Skin epidermis (tissue), 12 donors: ENCODE data around the gene RAB40C.

Experiments
- H3K27ac ChIP-seq, 21 experiments: fragments of 200-600 bp; sonication (generic) in 11 of 21; one replicate each; pipeline ENCODE4 v1.5.0; 2020; ENCODE audit warnings: mild to moderate bottlenecking in 3 of 21, inconsistent platforms in 2 of 21, moderate library complexity in 2 of 21
- H3K4me3 ChIP-seq, 7 experiments: fragments of 200-600 bp; sonication (generic) in 2 of 7; one replicate each; pipeline ENCODE4 v1.5.0; 2020; ENCODE audit warnings: inconsistent platforms in 2 of 7, mild to moderate bottlenecking in 2 of 7, moderate library complexity in 1 of 7

Gene RAB40C

DNA sequence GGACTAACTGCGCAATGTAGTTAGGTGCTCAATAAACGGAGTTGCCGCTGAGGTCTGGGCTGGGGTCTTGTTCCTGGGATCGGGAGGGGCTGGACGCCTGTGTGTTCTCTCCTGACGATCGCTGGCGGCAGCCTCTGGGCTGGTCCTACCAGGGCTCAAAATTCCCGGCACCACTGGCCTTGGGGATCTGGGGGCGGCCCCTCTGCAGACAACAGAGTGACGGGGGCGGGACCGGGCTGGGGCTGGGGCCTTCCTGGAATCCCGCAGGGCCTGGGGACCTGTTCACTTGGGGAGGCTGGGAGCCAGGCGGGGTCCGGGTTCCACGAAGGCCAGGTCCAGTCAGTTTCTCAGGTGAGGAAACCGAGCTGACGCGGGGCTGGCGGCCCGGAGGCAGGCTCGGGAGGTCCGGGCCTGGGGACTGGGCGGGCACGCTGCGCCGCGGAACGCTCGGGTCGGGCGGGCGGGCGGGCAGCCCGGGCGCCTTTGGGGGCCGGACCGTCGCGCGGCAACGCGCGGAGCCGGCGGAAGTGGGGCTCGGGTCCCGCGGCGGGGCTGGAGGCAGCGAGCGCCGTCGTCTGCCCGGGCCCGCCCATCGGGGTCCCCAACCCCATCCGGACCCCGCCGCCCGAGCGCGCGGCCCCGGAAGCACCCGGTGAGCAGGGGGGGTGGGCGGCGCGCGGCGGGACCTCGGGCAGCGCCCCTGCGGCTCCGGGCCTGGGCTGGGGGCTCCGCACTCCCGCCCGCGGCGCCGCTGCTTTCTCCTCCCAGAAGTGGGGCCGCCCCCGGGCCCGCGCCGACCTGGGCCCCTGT, 20.2 kb upstream of the RAB40C start, which contains the start of gene PIGQ:
Gene PIGQ, plus strand, starts transcription at position 524 of the 810 bp plus-strand sequence. CDS start 4,107 bp downstream, outside the sequence.
- H3K4me3 ChIP-seq, result peak within 1 kb of the TSS; percentile 72 to 98 (median 95)
- peak within 1 kb of the TSS; percentile 56 to 93 (median 87) for H3K27ac ChIP-seq

- Histone ChIP-seq H3K4me3 (no peak overlapping the region), H3K27ac (no peak overlapping the region)
Measured at GRCh38 chr16:572865-573650, 16.8 kb upstream of the RAB40C start.

DNA sequence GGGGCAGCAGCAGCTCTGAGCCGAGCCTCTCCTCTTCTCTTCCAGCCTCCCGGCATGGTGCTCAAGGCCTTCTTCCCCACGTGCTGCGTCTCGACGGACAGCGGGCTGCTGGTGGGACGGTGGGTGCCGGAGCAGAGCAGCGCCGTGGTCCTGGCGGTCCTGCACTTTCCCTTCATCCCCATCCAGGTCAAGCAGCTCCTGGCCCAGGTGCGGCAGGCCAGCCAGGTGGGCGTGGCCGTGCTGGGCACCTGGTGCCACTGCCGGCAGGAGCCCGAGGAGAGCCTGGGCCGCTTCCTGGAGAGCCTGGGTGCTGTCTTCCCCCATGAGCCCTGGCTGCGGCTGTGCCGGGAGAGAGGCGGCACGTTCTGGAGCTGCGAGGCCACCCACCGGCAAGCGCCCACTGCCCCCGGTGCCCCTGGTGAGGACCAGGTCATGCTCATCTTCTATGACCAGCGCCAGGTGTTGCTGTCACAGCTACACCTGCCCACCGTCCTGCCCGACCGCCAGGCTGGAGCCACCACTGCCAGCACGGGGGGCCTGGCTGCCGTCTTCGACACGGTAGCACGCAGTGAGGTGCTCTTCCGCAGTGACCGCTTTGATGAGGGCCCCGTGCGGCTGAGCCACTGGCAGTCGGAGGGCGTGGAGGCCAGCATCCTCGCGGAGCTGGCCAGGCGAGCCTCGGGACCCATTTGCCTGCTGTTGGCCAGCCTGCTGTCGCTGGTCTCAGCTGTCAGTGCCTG, 15.7 kb upstream of the RAB40C start:
- Histone ChIP-seq H3K4me3 (no peak overlapping the region), H3K27ac (no peak overlapping the region)

- H3K27ac ChIP-seq, result no peak overlapping the region
- H3K4me3 ChIP-seq, result no peak overlapping the region
Measured at GRCh38 chr16:575354-576196, 14.3 kb upstream of the RAB40C start.

GRCh38 chr16:576197-576822, 13.6 kb upstream of the RAB40C start:
- no peak overlapping the region for H3K4me3 ChIP-seq
- no peak overlapping the region for H3K27ac ChIP-seq

DNA sequence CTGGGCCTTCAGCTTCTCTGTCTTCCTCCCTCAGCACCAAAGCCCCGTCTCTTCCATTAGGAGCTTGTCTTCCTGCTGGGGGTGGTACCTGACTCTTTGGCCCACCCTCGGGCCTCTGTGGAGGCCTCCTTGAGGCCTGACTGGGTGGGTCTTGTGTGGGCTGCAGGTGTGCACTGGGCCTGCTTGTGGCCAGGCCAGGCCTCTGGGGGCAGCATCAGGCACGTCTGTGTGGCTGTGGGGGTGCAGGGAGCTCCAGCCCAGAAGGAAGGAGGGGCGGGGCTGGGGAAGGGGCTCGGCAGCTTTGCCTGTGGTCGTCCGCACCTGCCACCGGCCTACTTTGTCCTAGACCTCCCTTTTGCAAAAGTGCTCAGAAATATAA, 13.1 kb upstream of the RAB40C start:
- no peak overlapping the region for H3K27ac ChIP-seq
- no peak overlapping the region for H3K4me3 ChIP-seq

- H3K27ac ChIP-seq, result no peak overlapping the region
- no peak overlapping the region for H3K4me3 ChIP-seq
Measured at GRCh38 chr16:577796-578195, 12.1 kb upstream of the RAB40C start.

DNA sequence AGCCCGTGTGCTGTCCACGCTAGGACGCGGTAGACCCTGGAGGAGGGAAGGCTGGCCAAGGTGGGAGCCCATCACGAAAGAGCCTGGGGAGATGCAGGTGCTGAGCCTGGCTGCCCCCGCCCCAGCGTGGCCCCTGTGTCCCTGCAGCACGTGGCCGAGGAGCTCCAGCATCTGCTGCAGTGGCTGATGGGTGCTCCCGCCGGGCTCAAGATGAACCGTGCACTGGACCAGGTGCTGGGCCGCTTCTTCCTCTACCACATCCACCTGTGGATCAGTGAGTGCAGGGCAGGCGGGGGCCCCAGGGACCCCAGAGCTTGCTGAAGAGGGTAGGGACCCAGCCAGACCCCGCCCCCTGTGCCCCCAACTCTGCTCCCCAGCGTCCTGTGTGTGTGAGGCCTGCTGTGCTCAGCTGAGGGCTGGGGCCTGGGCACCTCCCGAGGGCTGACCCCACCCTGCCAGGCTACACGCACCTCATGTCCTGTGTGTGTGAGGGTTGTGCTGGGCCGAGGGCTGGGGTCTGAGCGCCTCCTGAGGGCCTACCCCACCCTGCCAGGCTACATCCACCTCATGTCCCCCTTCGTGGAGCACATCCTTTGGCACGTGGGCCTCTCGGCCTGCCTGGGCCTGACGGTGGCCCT, 11.5 kb upstream of the RAB40C start:
- no peak overlapping the region for H3K4me3 ChIP-seq
- no peak overlapping the region for H3K27ac ChIP-seq

- no peak overlapping the region for H3K27ac ChIP-seq
Measured at GRCh38 chr16:578870-579405, 10.9 kb upstream of the RAB40C start.

GRCh38 chr16:580141-580945, 9.5 kb upstream of the RAB40C start:
- Histone ChIP-seq H3K27ac (no peak overlapping the region), H3K4me3 (no peak overlapping the region)

More at GRCh38 chr16:578870-579405, 10.9 kb upstream of the RAB40C start:
- no peak overlapping the region for H3K4me3 ChIP-seq

DNA sequence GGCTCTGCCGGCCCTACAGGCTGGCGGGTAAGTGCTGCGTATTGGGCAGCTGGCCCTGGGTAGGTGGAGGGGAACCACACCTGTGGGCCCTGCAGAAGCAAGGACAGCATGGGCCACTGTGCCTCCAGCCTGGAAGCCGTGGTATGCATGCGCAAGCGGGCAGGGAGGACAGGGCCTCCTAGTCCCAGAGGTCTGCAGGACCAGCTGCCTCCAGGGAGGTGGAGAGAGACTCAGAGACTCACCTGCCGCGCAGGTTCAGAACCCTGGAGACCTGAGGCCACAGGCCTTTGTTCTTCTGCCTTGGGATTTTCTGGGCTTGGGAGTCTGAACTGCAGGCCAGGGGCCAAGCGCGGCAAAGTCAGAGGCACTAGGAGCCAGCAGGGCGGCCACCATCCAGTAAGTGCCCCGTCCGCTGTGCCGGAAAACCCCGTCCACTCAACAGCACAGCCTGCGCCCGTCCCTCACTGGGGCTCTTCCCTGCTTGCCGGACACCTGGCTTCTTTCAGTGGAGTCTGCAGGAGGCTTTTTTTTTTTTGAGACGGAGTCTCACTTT, 8.8 kb upstream of the RAB40C start:
- Histone ChIP-seq H3K27ac (no peak overlapping the region), H3K4me3 (no peak overlapping the region)

DNA sequence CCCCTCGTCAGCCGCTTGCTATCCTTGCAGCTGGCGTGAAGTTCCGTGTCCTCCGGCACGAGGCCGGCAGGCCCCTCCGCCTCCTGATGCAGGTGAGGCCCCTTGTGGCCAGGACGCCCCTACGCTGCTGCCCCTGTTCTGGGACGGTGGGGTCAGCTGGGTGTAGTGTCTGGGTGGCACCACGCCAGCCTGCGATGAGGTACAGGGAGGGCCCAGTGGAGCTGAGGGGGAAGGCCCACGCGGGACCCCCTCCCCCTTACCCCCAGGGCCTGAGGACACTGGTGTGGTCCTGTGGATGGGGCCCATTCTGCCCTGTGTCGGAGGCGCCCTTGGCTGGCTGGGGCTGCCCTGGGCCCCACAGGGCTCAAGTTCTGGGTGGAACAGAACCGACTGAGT, 7.7 kb upstream of the RAB40C start:
- no peak overlapping the region for H3K27ac ChIP-seq
- H3K4me3 ChIP-seq, result no peak overlapping the region

DNA sequence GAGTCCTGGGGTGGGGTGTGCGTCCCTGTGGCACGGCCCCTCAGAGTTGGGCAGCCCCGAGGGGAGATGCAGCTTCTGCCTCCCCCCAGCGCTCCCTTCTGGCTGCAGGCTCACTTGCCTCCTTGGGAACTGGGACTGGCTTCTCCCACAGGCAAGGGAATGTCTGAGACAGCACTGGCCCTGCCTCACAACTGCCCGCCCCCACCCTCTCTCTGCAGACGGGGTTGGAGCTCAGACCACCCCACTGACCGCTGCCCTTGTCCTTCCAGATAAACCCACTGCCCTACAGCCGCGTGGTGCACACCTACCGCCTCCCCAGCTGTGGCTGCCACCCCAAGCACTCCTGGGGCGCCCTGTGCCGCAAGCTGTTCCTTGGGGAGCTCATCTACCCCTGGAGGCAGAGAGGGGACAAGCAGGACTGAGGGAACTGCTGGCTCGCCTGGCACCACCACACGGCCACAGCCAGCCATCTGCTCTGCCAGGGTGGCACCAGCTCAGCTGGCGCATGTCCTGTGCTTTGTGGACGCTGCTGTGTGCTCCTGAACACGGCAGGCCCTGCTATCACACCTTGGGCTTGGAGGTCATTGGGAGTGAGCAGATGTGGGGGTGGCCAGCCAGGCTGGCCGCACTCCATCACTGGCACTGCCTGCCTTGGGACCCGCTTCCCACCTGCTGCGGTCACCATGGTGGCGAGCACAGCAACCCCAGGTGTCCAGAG, 7.1 kb upstream of the RAB40C start:
- H3K4me3 ChIP-seq, result no peak overlapping the region

DNA sequence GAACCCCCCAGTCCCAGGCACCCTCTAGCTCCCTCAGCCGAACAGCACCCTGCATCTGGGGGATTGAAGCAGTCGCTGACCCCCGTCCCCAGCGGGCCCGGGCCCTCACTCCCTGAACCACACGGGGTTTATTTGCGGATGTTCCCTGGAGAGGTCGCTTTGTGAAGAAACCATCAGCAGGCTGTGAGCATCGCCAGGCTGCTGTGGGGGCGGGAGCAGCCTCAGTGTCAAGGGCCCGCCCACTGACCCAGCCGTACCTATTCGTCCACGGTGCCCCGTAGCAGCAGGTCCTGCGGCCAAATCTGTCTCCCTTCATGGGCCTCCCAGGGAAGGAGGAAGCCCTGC, 6.4 kb upstream of the RAB40C start:
- H3K27ac ChIP-seq, result no peak overlapping the region

More for the DNA sequence above, 7.1 kb upstream of the RAB40C start:
- no peak overlapping the region for H3K27ac ChIP-seq

DNA sequence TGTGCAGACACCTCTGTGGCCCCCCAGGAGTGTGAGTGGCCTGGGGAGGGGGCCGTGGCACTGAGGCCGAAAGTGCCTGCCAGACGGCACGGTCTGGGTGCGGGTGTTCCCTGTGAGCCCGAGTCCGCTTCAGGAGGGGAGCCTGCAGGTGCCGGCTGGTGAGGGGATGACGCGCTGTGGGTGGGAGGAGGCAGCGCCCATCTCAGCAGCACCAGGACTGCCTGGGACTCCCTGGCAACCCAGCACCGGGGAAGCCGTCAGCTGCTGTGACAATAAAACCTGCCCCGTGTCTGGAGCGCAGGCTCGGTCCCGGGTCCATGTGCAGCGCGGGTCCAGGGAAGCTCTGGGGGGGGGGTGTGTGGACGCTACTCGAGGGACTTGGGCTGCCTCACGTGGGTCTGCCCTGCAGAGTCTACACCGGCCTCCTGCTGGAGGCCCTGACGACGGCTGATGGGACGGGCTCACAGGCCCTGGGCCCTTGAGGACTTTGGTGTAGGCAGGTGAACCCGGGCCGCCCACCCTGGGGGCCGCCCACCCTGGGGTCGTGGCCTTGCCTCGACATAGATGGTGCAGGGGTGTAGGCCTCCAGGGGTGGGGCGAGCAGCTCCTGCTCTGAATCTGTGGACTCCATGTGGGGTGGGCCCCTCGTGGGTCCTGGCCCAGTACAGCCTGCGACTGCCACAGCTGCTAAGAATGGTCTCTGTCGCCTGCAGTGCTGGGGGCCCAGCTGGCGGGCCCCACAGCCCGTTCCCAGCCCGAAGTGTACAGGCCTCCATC, 5.9 kb upstream of the RAB40C start:
- Histone ChIP-seq H3K27ac (no peak overlapping the region), H3K4me3 (no peak overlapping the region)

More for the DNA sequence above, 6.4 kb upstream of the RAB40C start:
- no peak overlapping the region for H3K4me3 ChIP-seq

DNA sequence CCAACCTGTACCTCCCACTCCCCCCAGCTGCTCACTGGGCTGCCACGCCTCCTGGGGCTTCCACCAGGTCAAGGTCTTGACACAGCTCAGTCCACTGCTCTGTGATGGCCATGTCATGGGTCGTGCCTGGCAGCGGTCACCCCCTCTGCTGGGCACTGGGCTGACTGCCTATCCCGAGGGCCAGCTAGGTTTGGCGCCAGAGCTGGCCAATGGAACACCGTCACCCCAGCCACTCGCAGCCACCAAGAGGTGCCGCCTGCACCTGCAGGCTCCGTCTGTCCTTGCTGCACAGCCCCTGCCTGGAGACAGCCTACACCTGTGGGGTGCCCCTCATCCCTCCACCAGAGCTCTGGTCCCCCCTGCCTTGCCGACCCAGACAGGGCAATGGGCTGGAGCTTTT, 4.5 kb upstream of the RAB40C start:
- Histone ChIP-seq H3K4me3 (no peak overlapping the region), H3K27ac (no peak overlapping the region)
